A549 (cell line): ENCODE results near the gene TNFRSF13B. TPM values are rescaled to one million over a fixed set of nuclear protein-coding genes. Genes with fewer than 3 reads are reported as not detected.

Source experiments
- ATAC-seq, 2 experiments: fragments of 200-7000 bp in 1 of 2; fragments of >200 bp in 1 of 2; cut with Nextera tagmentation in 1 of 2; cut with Tn5 transposase in 1 of 2; 3 replicates each; pipeline versions ENCODE4 v1.8.0 to v1.9.1; 2018 to 2020; ENCODE audit warnings: mild to moderate bottlenecking in 1 of 2, moderate library complexity in 1 of 2
- CTCF ChIA-PET: fragments of 300-600 bp; sonication (Branson Sonifier 250); formaldehyde crosslinking; extraction: SDS; loops from one replicate; lab custom pipeline; 2021; ENCODE audit warnings: antibody characterized with exemption, inconsistent platforms; lab: Yijun Ruan, JAX
- POLR2A ChIA-PET: fragments of 350-600 bp; formaldehyde crosslinking; extraction: SDS; loops from one replicate; lab custom pipeline; 2021; ENCODE audit warnings: antibody characterized with exemption, inconsistent platforms; lab: Yijun Ruan, JAX
- DNase-seq, 2 experiments: peaks; one replicate each; pipeline versions ENCODE4 v3.0.0 to v3.0.0-alpha.2; 2011 to 2016; ENCODE audit warnings: low read depth in 1 of 2, low spot score in 1 of 2
- FAIRE-seq: peaks from 2 replicates; lab custom pipeline; 2011; peaks lifted over from hg19 to GRCh38; lab: Jason Lieb, UNC
- H3K27ac ChIP-seq, 2 experiments: fragments of >200 bp; sonication (Bioruptor Twin); formaldehyde crosslinking; 3 replicates each; pipeline ENCODE4 v1.5.1; 2016 to 2017
- H3K4me1 ChIP-seq: fragments of >200 bp; sonication (Bioruptor Twin); formaldehyde crosslinking; 3 replicates; pipeline ENCODE4 v1.6.1; 2016
- H3K4me2 ChIP-seq: fragments of >200 bp; sonication (Bioruptor Twin); formaldehyde crosslinking; 3 replicates; pipeline ENCODE4 v1.6.1; 2016
- H3K4me3 ChIP-seq: fragments of >200 bp; sonication (Bioruptor Twin); formaldehyde crosslinking; 3 replicates; pipeline ENCODE4 v1.5.1; 2016
- H3K9me3 ChIP-seq: fragments of >200 bp; sonication (Bioruptor Twin); formaldehyde crosslinking; 3 replicates; pipeline ENCODE4 v1.6.1; 2016
- BHLHE40 ChIP-seq: IDR thresholded peaks from 2 replicates; pipeline ENCODE4 v1.6.1; 2012; ENCODE audit warnings: low read depth, low read length, inconsistent platforms
- CBX2 ChIP-seq: fragments of 200-600 bp; sonication (generic); IDR thresholded peaks from 2 replicates; pipeline ENCODE4 v1.6.1; 2016; ENCODE audit warnings: low read depth, mild to moderate bottlenecking, borderline replicate concordance
- CEBPB ChIP-seq, 2 experiments: fragments of >200 bp in 1 of 2; sonication (Bioruptor Twin) in 1 of 2; formaldehyde crosslinking in 1 of 2; IDR thresholded peaks; 2 replicates each; pipeline ENCODE4 v1.6.1; 2012 to 2016
- E2F6 ChIP-seq: IDR thresholded peaks from 2 replicates; pipeline ENCODE4 v1.6.1; 2012; ENCODE audit warnings: low read depth, borderline replicate concordance
- FOXS1 ChIP-seq: fragments of 250-450 bp; sonication (Bioruptor Pico); IDR thresholded peaks from 2 replicates; pipeline ENCODE4 v1.5.0; 2020; ENCODE audit warnings: mild to moderate bottlenecking, moderate library complexity
- GATA3 ChIP-seq: IDR thresholded peaks from 2 replicates; pipeline ENCODE4 v1.6.1; 2012; ENCODE audit warnings: borderline replicate concordance
- HOXB13 ChIP-seq: fragments of 250-450 bp; sonication (Bioruptor Pico); IDR thresholded peaks from 2 replicates; pipeline ENCODE4 v1.5.0; 2020; ENCODE audit warnings: low read depth, mild to moderate bottlenecking, moderate library complexity
- HOXB5 ChIP-seq: fragments of 250-450 bp; sonication (Bioruptor Pico); IDR thresholded peaks from 2 replicates; pipeline ENCODE4 v1.5.0; 2020; ENCODE audit warnings: mild to moderate bottlenecking, moderate library complexity
- JUNB ChIP-seq: fragments of >200 bp; sonication (Bioruptor Twin); formaldehyde crosslinking; IDR thresholded peaks from 2 replicates; pipeline ENCODE4 v1.6.1; 2016
- KDM1A ChIP-seq: fragments of 200-600 bp; sonication (generic); IDR thresholded peaks from 2 replicates; pipeline ENCODE4 v1.6.1; 2016; ENCODE audit warnings: low read depth, mild to moderate bottlenecking
- KDM5A ChIP-seq: fragments of 200-600 bp; sonication (generic); IDR thresholded peaks from 2 replicates; pipeline ENCODE4 v1.6.1; 2016; ENCODE audit warnings: antibody characterized with exemption, mild to moderate bottlenecking
- MAX ChIP-seq: IDR thresholded peaks from 2 replicates; pipeline ENCODE4 v1.6.1; 2012
- NR3C1 ChIP-seq: fragments of >200 bp; sonication (Bioruptor Twin); formaldehyde crosslinking; IDR thresholded peaks from 3 replicates; pipeline ENCODE4 v1.6.1; 2017
- PHF8 ChIP-seq: fragments of 200-600 bp; sonication (generic); IDR thresholded peaks from 2 replicates; pipeline ENCODE4 v1.6.1; 2016; ENCODE audit warnings: low read depth, mild to moderate bottlenecking, antibody characterized with exemption, moderate library complexity, borderline replicate concordance
- POLR2AphosphoS2 ChIP-seq: conservative IDR thresholded peaks from 2 replicates; pipeline ENCODE4 v1.6.1; 2012; ENCODE audit warnings: low read length, improper control_type of control experiment, inconsistent platforms
- RAD21 ChIP-seq, 2 experiments: fragments of >200 bp in 1 of 2; sonication (Bioruptor Twin) in 1 of 2; formaldehyde crosslinking in 1 of 2; IDR thresholded peaks in 1 of 2; conservative IDR thresholded peaks in 1 of 2; 2 replicates in 1 of 2; 3 replicates in 1 of 2; pipeline ENCODE4 v1.6.1; 2012 to 2018; ENCODE audit warnings: inconsistent platforms in 1 of 2
- RARB ChIP-seq: fragments of 250-450 bp; sonication (Bioruptor Pico); IDR thresholded peaks from 2 replicates; pipeline ENCODE4 v1.8.0; 2021; ENCODE audit warnings: mild to moderate bottlenecking, moderate library complexity
- SREBF2 ChIP-seq: fragments of 450-650 bp; IDR thresholded peaks from 2 replicates; pipeline ENCODE4 v1.6.1; 2014; ENCODE audit warnings: mild to moderate bottlenecking, moderate library complexity
- TFCP2L1 ChIP-seq: fragments of 250-450 bp; sonication (Bioruptor Pico); IDR thresholded peaks from 2 replicates; pipeline ENCODE4 v1.5.0; 2021; ENCODE audit warnings: mild to moderate bottlenecking
- ZNF302 ChIP-seq: fragments of 250-450 bp; sonication (Bioruptor Pico); IDR thresholded peaks from 2 replicates; pipeline ENCODE4 v1.9.0; 2021; ENCODE audit warnings: inconsistent platforms, mild to moderate bottlenecking, moderate library complexity
- ZSCAN20 ChIP-seq: fragments of 250-450 bp; sonication (Bioruptor Pico); IDR thresholded peaks from 2 replicates; pipeline ENCODE4 v1.8.0; 2022; ENCODE audit warnings: mild to moderate bottlenecking, moderate library complexity
- WGBS: methylation state at CpG from one replicate; pipeline ENCODE4 v1.1.6; 2017; ENCODE audit errors: missing lambda C conversion rate; 5-methylcytosine and 5-hydroxymethylcytosine counted together
- polyA plus RNA-seq, 4 experiments: library from polyadenylated mRNA; depleted of rRNA in 3 of 4; stranded (reverse); fragments of >200 nt; fragmentation: RNase III in 1 of 4; extraction: RNeasy Plus Mini Kit Qiagen cat#74134 plus additional on column Dnase treatment in 1 of 4; gene quantifications; 2 replicates in 3 of 4; 3 replicates in 1 of 4; pipeline ENCODE4 v1.2.3, GENCODE V29; 2011 to 2017
- TF ChIP-seq, protein P1 (sequence below): fragments of 450-650 bp; IDR thresholded peaks from 2 replicates; pipeline ENCODE4 v1.6.1; 2014; ENCODE audit warnings: antibody characterized with exemption
- TF ChIP-seq, protein P2 (sequence below): fragments of 200-600 bp; sonication (generic); IDR thresholded peaks from 2 replicates; pipeline ENCODE4 v1.6.1; 2016; ENCODE audit warnings: antibody characterized with exemption, mild to moderate bottlenecking, moderate library complexity
- TF ChIP-seq, protein P3 (sequence below): fragments of >200 bp; sonication (Bioruptor Twin); formaldehyde crosslinking; IDR thresholded peaks from 2 replicates; pipeline ENCODE4 v1.6.1; 2016
- TF ChIP-seq, protein P4 (sequence below): IDR thresholded peaks from 2 replicates; pipeline ENCODE4 v1.6.1; 2012
- TF ChIP-seq, protein P5 (sequence below): fragments of 250-450 bp; sonication (Bioruptor Pico); IDR thresholded peaks from 2 replicates; pipeline ENCODE4 v1.5.0; 2021; ENCODE audit warnings: mild to moderate bottlenecking, moderate library complexity, borderline replicate concordance

The TNFRSF13B gene
- polyA plus RNA-seq, 2 of the 4 experiments (the other 2 are of a cell fraction), result not detected

DNA sequence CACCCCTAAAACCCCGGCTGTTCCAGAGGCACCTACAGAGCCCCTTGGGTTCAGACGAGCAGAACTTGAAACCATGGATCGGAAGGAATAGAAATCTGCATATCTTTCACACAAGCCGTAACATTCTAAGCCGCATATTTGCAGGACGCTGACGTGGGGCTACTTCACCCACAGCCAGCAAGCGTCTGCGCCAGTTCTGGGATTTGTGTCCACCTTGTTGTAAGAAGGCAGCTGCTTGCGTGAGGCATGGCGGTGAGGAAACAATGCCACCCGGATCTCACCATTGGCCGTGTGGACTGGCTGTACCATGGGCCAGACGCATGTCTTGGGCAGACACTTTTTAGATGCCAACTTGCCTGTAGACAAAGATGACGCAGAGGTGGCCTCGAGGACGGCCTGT lies 34.5 kb downstream of the TNFRSF13B start (continued):
- TF ChIP-seq, protein P1, sequence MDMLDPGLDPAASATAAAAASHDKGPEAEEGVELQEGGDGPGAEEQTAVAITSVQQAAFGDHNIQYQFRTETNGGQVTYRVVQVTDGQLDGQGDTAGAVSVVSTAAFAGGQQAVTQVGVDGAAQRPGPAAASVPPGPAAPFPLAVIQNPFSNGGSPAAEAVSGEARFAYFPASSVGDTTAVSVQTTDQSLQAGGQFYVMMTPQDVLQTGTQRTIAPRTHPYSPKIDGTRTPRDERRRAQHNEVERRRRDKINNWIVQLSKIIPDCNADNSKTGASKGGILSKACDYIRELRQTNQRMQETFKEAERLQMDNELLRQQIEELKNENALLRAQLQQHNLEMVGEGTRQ, result no peak
- TF ChIP-seq CEBPB (IDR thresholded peaks at IDR 0.05), result no peak
- no peak for TF ChIP-seq ZSCAN20 (CRISPR knock-in tag)
- no peak for TF ChIP-seq JUNB
- TF ChIP-seq PHF8, result no peak
- TF ChIP-seq CBX2, result no peak
- no peak for TF ChIP-seq GATA3
- no peak for TF ChIP-seq SREBF2

GRCh38 chr17:16936536-16937310 lies 35.2 kb downstream of the TNFRSF13B start:
- Histone ChIP-seq H3K4me1 (no peaks in the 10 kb centered on the region; the same call in 2 of the 3 replicates), H3K4me3 (no peak overlapping the region), H3K9me3 (no peaks in the 10 kb centered on the region), H3K27ac (no peak overlapping the region), H3K4me2 (no peak overlapping the region)
- ATAC-seq (no peak), FAIRE-seq (no peak), DNase-seq (no peak)
- TF ChIP-seq FOXS1 (CRISPR knock-in tag), result no peak
- no peak for TF ChIP-seq BHLHE40
- no peak for TF ChIP-seq RARB (CRISPR knock-in tag)
- no peak for TF ChIP-seq CEBPB (IDR thresholded peaks at IDR 0.05)
- TF ChIP-seq, protein P2, sequence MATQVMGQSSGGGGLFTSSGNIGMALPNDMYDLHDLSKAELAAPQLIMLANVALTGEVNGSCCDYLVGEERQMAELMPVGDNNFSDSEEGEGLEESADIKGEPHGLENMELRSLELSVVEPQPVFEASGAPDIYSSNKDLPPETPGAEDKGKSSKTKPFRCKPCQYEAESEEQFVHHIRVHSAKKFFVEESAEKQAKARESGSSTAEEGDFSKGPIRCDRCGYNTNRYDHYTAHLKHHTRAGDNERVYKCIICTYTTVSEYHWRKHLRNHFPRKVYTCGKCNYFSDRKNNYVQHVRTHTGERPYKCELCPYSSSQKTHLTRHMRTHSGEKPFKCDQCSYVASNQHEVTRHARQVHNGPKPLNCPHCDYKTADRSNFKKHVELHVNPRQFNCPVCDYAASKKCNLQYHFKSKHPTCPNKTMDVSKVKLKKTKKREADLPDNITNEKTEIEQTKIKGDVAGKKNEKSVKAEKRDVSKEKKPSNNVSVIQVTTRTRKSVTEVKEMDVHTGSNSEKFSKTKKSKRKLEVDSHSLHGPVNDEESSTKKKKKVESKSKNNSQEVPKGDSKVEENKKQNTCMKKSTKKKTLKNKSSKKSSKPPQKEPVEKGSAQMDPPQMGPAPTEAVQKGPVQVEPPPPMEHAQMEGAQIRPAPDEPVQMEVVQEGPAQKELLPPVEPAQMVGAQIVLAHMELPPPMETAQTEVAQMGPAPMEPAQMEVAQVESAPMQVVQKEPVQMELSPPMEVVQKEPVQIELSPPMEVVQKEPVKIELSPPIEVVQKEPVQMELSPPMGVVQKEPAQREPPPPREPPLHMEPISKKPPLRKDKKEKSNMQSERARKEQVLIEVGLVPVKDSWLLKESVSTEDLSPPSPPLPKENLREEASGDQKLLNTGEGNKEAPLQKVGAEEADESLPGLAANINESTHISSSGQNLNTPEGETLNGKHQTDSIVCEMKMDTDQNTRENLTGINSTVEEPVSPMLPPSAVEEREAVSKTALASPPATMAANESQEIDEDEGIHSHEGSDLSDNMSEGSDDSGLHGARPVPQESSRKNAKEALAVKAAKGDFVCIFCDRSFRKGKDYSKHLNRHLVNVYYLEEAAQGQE, result no peak
- no peak for TF ChIP-seq TFCP2L1
- TF ChIP-seq KDM5A, result no peak
- TF ChIP-seq, protein P3, sequence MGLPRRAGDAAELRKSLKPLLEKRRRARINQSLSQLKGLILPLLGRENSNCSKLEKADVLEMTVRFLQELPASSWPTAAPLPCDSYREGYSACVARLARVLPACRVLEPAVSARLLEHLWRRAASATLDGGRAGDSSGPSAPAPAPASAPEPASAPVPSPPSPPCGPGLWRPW, result no peak
- TF ChIP-seq PHF8, result no peak
- TF ChIP-seq POLR2AphosphoS2, result no peak
- TF ChIP-seq KDM1A, result no peak
- no peak for TF ChIP-seq ZNF302 (CRISPR knock-in tag)
- no peak for TF ChIP-seq HOXB5 (CRISPR knock-in tag)
- TF ChIP-seq HOXB13, result no peak
- no peak for TF ChIP-seq E2F6
- TF ChIP-seq MAX, result no peak
- TF ChIP-seq, protein P4, sequence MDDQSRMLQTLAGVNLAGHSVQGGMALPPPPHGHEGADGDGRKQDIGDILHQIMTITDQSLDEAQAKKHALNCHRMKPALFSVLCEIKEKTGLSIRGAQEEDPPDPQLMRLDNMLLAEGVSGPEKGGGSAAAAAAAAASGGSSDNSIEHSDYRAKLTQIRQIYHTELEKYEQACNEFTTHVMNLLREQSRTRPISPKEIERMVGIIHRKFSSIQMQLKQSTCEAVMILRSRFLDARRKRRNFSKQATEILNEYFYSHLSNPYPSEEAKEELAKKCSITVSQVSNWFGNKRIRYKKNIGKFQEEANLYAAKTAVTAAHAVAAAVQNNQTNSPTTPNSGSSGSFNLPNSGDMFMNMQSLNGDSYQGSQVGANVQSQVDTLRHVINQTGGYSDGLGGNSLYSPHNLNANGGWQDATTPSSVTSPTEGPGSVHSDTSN, result no peak
- TF ChIP-seq, protein P5, sequence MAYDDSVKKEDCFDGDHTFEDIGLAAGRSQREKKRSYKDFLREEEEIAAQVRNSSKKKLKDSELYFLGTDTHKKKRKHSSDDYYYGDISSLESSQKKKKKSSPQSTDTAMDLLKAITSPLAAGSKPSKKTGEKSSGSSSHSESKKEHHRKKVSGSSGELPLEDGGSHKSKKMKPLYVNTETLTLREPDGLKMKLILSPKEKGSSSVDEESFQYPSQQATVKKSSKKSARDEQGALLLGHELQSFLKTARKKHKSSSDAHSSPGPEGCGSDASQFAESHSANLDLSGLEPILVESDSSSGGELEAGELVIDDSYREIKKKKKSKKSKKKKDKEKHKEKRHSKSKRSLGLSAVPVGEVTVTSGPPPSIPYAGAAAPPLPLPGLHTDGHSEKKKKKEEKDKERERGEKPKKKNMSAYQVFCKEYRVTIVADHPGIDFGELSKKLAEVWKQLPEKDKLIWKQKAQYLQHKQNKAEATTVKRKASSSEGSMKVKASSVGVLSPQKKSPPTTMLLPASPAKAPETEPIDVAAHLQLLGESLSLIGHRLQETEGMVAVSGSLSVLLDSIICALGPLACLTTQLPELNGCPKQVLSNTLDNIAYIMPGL (CRISPR knock-in tag), result no peak
- TF ChIP-seq RAD21 (conservative IDR thresholded peaks at IDR 0.05 in 1 of 2, IDR thresholded peaks at IDR 0.05 in 1 of 2), result no peak
- no peak for TF ChIP-seq NR3C1
- ChIA-PET POLR2A (no interaction called here), CTCF (interaction anchor here (0.8 to 1.0 kb wide), 2 partner anchors 10 to 55 kb away, joined by 3 read pairs; no protein-coding TSS in a partner anchor)
- WGBS, result 55% methylated on average over 5 of the region's 6 CpGs
